Measurements from ENCODE around the gene CUL5.

The CUL5 gene

DNA sequence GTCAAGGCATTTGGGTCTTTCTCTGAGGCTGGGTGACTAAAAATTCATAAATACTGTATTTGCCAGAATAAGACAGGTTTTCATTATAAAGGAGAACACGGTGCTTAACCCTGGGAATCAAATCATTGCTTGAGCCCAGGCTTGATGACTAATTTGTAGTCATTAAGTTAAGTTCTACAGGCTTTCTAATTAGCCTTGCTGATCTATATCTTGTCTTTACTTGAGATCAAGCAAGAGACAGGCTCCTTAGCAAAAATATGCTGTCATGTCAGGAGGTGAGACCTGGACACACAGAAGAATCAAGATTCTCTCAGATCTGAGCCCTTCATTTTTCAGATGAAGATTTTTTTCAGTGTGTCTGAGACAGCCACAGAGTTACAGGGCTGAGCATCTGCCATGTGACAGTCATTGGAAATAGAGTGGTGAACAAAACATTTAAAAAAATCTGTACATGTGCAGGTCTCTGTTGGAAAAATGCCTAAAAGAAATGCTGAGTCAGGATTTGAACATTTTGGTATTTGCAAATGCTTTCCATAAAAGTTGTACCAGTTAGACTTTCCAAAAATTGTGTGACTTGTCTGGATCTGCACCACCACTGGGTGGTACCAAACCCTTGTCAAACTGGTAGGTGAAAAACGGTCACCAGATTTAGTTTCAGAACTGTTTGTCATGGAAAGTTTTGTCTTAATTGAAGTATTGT, 127.3 kb downstream of the CUL5 start:
- peak; percentile 14 for DNase-seq (ENCODE audit: extremely low spot score)
- no peak for TF ChIP-seq ZNF384 (IDR thresholded peaks at IDR 0.05)
- TF ChIP-seq NFRKB (IDR thresholded peaks at IDR 0.05) = no peak
- TF ChIP-seq CTBP1 (IDR thresholded peaks at IDR 0.05; ENCODE audit: borderline replicate concordance) = no peak
- no peak for TF ChIP-seq SP1 (IDR thresholded peaks at IDR 0.05)
- no peak for TF ChIP-seq BHLHE40 (IDR thresholded peaks at IDR 0.05; ENCODE audit: borderline replicate concordance)
- TF ChIP-seq ELF4 (IDR thresholded peaks at IDR 0.05) = no peak
- TF ChIP-seq ARNT (IDR thresholded peaks at IDR 0.05) = no peak
- no peak for TF ChIP-seq HDGF (IDR thresholded peaks at IDR 0.05; ENCODE audit: borderline replicate concordance)
- no peak for TF ChIP-seq L3MBTL2 (conservative IDR thresholded peaks at IDR 0.05)
- TF ChIP-seq TARDBP (IDR thresholded peaks at IDR 0.05) = no peak
- ChIA-PET CTCF (no interaction called here), POLR2A (no interaction called here)

DNA sequence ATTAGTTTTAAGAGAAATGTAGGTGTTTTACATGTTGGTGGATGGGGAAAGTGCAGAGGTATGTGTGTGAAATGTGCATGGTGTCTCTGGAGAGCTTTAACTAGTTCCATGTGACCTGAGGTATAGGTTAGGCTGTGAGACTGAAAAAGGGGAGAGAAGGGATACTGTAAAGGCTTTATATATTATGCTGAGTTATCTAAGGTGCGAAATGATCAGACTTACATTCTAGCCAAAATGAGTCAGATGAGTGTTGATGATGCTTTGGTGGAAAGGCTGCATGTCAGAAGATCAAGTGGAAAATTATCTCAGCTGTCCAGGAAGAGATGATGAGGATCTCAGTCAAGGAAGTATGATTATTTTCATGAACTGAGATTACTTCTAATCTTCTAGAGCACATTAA, 128.5 kb downstream of the CUL5 start:
- no peak for DNase-seq (ENCODE audit: extremely low spot score)
- ChIA-PET POLR2A (no interaction called here), CTCF (no interaction called here)
- TF ChIP-seq, protein P1, sequence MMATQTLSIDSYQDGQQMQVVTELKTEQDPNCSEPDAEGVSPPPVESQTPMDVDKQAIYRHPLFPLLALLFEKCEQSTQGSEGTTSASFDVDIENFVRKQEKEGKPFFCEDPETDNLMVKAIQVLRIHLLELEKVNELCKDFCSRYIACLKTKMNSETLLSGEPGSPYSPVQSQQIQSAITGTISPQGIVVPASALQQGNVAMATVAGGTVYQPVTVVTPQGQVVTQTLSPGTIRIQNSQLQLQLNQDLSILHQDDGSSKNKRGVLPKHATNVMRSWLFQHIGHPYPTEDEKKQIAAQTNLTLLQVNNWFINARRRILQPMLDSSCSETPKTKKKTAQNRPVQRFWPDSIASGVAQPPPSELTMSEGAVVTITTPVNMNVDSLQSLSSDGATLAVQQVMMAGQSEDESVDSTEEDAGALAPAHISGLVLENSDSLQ (IDR thresholded peaks at IDR 0.05) = no peak
- TF ChIP-seq CTBP1 (IDR thresholded peaks at IDR 0.05; ENCODE audit: borderline replicate concordance) (no peak), SP1 (IDR thresholded peaks at IDR 0.05) (no peak), FOXA1 (IDR thresholded peaks at IDR 0.05) (no peak), HDGF (IDR thresholded peaks at IDR 0.05; ENCODE audit: borderline replicate concordance) (no peak), FOXM1 (IDR thresholded peaks at IDR 0.05; ENCODE audit: borderline replicate concordance) (no peak), ZNF384 (IDR thresholded peaks at IDR 0.05) (no peak), ARNT (IDR thresholded peaks at IDR 0.05) (no peak), NFRKB (IDR thresholded peaks at IDR 0.05) (no peak)

DNA sequence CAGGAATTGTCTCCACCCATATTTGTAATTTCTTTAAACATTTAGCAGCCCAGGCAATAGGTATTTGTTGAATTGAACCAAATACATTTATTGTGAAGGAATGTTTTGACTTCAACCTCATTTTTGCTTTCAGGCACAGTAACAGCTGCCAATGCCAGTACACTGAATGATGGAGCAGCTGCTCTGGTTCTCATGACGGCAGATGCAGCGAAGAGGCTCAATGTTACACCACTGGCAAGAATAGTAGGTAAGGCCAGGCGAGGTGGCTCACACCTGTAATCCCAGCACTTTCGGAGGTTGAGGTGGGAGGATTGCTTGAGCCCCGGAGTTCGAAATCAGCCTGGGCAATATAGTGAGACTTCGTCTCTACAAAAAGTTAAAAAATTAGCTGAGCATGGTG, 133.6 kb downstream of the CUL5 start:
- ChIA-PET POLR2A (no interaction called here), CTCF (no interaction called here)
- TF ChIP-seq SUZ12 (IDR thresholded peaks at IDR 0.05) = no peak
- no peak for TF ChIP-seq FOXM1 (IDR thresholded peaks at IDR 0.05; ENCODE audit: borderline replicate concordance)
- TF ChIP-seq BHLHE40 (IDR thresholded peaks at IDR 0.05; ENCODE audit: borderline replicate concordance) = no peak
- TF ChIP-seq FOXK2 (IDR thresholded peaks at IDR 0.05) = no peak
- TF ChIP-seq, protein P1 (IDR thresholded peaks at IDR 0.05) = no peak
- no peak for TF ChIP-seq HDGF (IDR thresholded peaks at IDR 0.05; ENCODE audit: borderline replicate concordance)
- TF ChIP-seq FOXA1 (IDR thresholded peaks at IDR 0.05) = no peak
- no peak for TF ChIP-seq L3MBTL2 (conservative IDR thresholded peaks at IDR 0.05)
- no peak for TF ChIP-seq SP1 (IDR thresholded peaks at IDR 0.05)
- no peak for DNase-seq (ENCODE audit: extremely low spot score)

DNA sequence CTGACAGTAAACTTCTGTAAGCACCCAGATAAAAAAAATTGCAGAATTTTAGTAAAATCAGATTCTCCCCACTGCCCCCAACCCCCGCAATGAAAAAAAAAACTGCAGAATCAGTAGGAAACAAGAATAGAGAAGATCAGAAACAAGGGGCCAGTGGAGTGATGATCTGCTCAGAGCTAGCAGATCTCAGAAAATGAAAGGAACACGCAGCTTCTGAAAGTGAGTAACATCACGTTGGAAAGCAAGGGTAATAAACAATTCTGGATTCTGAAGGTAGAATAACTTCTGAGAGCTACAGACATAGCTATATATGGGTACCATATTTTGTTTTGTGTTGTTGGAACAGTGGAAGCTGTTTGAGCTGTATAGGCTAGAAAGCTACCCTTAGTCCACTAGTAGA, 135.9 kb downstream of the CUL5 start:
- ChIA-PET CTCF (no interaction called here), POLR2A (no interaction called here)
- TF ChIP-seq BHLHE40 (IDR thresholded peaks at IDR 0.05; ENCODE audit: borderline replicate concordance) = no peak
- DNase-seq (ENCODE audit: extremely low spot score) = no peak

DNA sequence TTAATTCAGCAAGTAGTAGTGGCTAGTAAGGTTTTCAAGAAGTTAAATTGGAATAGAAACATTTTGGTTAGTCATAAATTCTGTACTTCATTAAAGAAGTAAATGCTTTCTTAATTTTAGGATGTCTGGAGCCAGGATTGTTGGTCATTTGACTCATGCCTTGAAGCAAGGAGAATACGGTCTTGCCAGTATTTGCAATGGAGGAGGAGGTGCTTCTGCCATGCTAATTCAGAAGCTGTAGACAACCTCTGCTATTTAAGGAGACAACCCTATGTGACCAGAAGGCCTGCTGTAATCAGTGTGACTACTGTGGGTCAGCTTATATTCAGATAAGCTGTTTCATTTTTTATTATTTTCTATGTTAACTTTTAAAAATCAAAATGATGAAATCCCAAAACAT, 138.5 kb downstream of the CUL5 start:
- ChIA-PET POLR2A (no interaction called here), CTCF (no interaction called here)
- TF ChIP-seq ELF4 (IDR thresholded peaks at IDR 0.05) (no peak), CTBP1 (IDR thresholded peaks at IDR 0.05; ENCODE audit: borderline replicate concordance) (no peak), ARNT (IDR thresholded peaks at IDR 0.05) (no peak), SP1 (IDR thresholded peaks at IDR 0.05) (no peak), ZNF384 (IDR thresholded peaks at IDR 0.05) (no peak), FOXM1 (IDR thresholded peaks at IDR 0.05; ENCODE audit: borderline replicate concordance) (no peak), LEF1 (IDR thresholded peaks at IDR 0.05; ENCODE audit: borderline replicate concordance) (no peak), NFRKB (IDR thresholded peaks at IDR 0.05) (no peak), BHLHE40 (IDR thresholded peaks at IDR 0.05; ENCODE audit: borderline replicate concordance) (no peak), FOXA1 (IDR thresholded peaks at IDR 0.05) (no peak), HDGF (IDR thresholded peaks at IDR 0.05; ENCODE audit: borderline replicate concordance) (no peak), SUZ12 (IDR thresholded peaks at IDR 0.05) (no peak)
- TF ChIP-seq, protein P1 (IDR thresholded peaks at IDR 0.05) = no peak
- no peak for DNase-seq (ENCODE audit: extremely low spot score)

DNA sequence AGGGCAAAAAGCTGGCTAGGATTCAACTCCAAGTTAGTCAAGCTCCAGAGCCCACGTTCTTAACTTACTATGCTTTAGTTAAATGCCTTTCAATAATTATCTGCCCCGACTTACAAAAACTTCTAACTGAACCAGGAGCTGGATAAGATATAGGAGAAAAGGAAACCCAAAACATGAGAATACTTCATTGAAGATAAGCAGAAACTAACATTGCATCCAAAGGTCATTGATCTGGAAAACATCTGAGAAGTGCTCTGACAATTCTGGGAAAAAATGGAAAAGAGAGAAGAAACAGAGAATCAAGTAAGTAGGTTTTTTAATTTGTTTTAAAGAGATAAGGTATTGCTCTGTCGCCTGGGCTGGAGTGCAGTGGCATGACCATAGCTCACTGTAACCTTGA, 139.9 kb downstream of the CUL5 start:
- ChIA-PET CTCF (interaction anchor here (0.6 kb wide), 1 partner anchor 175 kb away, joined by 4 read pairs; no protein-coding TSS in a partner anchor), POLR2A (no interaction called here)
- DNase-seq (ENCODE audit: extremely low spot score) = no peak
- TF ChIP-seq ARNT (IDR thresholded peaks at IDR 0.05) = no peak
- TF ChIP-seq FOXK2 (IDR thresholded peaks at IDR 0.05) = no peak
- TF ChIP-seq TARDBP (IDR thresholded peaks at IDR 0.05) = no peak
- TF ChIP-seq, protein P1 (IDR thresholded peaks at IDR 0.05) = no peak
- no peak for TF ChIP-seq SP1 (IDR thresholded peaks at IDR 0.05)
- TF ChIP-seq LEF1 (IDR thresholded peaks at IDR 0.05; ENCODE audit: borderline replicate concordance) = no peak
- no peak for TF ChIP-seq SUZ12 (IDR thresholded peaks at IDR 0.05)
- TF ChIP-seq BHLHE40 (IDR thresholded peaks at IDR 0.05; ENCODE audit: borderline replicate concordance) = no peak
- no peak for TF ChIP-seq NFRKB (IDR thresholded peaks at IDR 0.05)
- no peak for TF ChIP-seq FOXA1 (IDR thresholded peaks at IDR 0.05)

Measured in HEK293T (cell line).